ENCODE measurements around the gene OFD1. TPM values are rescaled to one million over a fixed set of nuclear protein-coding genes. Genes with fewer than 3 reads are reported as not detected.

OFD1 gene
- total RNA-seq, 1 experiment from 2014 or later = 44.8 TPM

DNA sequence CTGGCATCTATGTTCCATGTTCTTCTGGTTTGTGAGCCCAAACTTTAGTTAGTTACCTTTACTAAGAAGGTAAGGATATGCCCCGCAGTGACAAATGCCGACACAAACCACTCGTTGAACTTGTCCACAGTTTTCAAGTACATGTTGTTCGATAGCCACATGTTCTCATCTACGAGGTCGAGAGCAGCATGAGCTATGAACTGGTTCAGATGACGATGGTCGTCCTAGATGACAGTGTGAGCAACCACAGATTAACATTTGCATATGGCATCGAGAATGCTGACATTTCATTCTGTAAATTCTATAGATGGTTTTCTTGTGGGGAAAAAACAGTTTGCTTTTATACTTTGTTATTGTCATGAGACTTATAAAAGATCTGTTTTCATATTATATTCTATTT, 18.1 kb upstream of the OFD1 start:
- ChIA-PET POLR2A (interaction anchor here (1.5 to 2.8 kb wide), 2 partner anchors 14 to 18 kb away, joined by 3 to 20 read pairs; partner anchors contain the start of genes OFD1 and TRAPPC2), CTCF (interaction anchor here (0.6 to 0.8 kb wide), 2 partner anchors 30 to 315 kb away, joined by 3 to 4 read pairs; no protein-coding TSS in a partner anchor)
- Mint-ChIP-seq H3K4me3 (ENCODE audit: unreplicated experiment) (no peak overlapping the region), H3K36me3 (ENCODE audit: insufficient read depth, unreplicated experiment) (peaks cover 71% of the 10 kb centered on the region), H3K4me1 (ENCODE audit: insufficient read depth, unreplicated experiment) (no peaks in the 10 kb centered on the region), H3K9me3 (ENCODE audit: unreplicated experiment) (no peaks in the 10 kb centered on the region), H3K27ac (ENCODE audit: low read depth, unreplicated experiment) (no peak overlapping the region), H3K27me3 (ENCODE audit: insufficient read depth, unreplicated experiment) (no peaks in the 10 kb centered on the region)
- TF ChIP-seq, protein P1, sequence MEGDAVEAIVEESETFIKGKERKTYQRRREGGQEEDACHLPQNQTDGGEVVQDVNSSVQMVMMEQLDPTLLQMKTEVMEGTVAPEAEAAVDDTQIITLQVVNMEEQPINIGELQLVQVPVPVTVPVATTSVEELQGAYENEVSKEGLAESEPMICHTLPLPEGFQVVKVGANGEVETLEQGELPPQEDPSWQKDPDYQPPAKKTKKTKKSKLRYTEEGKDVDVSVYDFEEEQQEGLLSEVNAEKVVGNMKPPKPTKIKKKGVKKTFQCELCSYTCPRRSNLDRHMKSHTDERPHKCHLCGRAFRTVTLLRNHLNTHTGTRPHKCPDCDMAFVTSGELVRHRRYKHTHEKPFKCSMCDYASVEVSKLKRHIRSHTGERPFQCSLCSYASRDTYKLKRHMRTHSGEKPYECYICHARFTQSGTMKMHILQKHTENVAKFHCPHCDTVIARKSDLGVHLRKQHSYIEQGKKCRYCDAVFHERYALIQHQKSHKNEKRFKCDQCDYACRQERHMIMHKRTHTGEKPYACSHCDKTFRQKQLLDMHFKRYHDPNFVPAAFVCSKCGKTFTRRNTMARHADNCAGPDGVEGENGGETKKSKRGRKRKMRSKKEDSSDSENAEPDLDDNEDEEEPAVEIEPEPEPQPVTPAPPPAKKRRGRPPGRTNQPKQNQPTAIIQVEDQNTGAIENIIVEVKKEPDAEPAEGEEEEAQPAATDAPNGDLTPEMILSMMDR (IDR thresholded peaks at IDR 0.05; ENCODE audit: unreplicated experiment) = no peak
- intact Hi-C loops (cut with micrococcal nuclease) = no loop called here
- no TSS peak for BruUV-seq (replicated peaks)
- no peak for DNase-seq (ENCODE audit: unreplicated experiment)

DNA sequence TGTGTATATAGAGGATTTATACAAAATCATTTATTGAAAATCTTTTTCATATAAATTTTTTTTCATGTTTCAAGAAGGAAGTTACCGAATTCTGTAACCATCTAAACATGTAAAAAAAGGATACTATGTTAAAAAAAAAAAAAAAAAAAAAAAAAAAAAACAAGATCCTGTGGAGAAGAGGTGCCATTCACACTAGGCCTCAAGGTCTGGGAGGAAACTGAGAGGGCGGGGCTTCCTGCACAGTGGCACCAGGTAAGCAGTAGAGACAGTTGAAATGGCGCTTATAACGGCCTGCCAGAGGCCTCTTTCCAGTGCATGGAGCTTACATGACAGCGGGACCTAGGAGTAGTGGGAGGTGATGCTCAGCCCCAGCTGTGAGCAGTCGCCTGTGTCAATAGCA, 17.6 kb upstream of the OFD1 start:
- CTCF ChIA-PET = no interaction called here
- Mint-ChIP-seq H3K4me1 (ENCODE audit: insufficient read depth, unreplicated experiment) (no peaks in the 10 kb centered on the region), H3K27me3 (ENCODE audit: insufficient read depth, unreplicated experiment) (no peaks in the 10 kb centered on the region), H3K27ac (ENCODE audit: low read depth, unreplicated experiment) (no peak overlapping the region), H3K36me3 (ENCODE audit: insufficient read depth, unreplicated experiment) (peaks cover 70% of the 10 kb centered on the region), H3K4me3 (ENCODE audit: unreplicated experiment) (no peak overlapping the region), H3K9me3 (ENCODE audit: unreplicated experiment) (no peaks in the 10 kb centered on the region)
- intact Hi-C loops (cut with micrococcal nuclease) = no loop called here
- TF ChIP-seq, protein P1 (IDR thresholded peaks at IDR 0.05; ENCODE audit: unreplicated experiment) = no peak
- POLR2A ChIA-PET = no interaction called here
- no peak for DNase-seq (ENCODE audit: unreplicated experiment)
- no TSS peak for BruUV-seq (replicated peaks)

DNA sequence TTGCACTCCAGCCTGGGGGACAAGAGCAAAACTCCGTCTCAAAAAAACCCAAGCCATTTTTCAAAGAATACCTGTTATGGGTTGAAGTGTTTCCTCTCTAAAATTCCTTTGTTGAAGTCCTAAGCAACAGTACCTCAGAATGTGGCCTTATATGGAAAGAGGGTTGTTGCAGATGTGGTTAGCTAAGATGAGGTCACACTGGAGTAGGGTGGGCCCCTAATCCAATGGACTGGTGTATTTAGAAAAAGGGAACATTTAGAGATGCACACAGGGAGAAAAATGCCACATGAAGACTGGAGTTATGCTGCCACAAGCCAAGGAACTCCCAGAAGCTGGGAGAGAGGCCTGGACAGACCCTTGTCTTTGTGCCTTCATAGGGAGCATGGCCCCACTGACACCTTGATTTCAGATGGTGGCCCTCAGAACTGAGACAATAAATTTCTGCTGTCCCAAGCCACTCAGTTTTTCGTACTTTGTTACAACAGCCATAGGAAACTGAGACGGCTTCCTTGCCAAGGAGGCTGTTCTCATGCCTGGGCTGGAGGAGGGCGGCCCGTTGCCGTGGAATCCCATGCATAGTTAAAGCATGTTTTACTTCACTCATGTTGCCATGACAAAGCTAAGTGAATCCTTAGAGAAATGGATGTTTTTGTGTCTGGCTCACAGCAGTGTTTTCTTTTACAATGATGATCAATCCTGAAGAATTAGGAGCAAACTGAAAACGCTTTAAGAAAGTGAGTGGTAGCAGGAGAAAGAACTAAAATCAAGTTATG, 16.7 kb upstream of the OFD1 start:
- BruUV-seq (replicated peaks) = no TSS peak
- Mint-ChIP-seq H3K36me3 (ENCODE audit: insufficient read depth, unreplicated experiment) (peaks cover 64% of the 10 kb centered on the region), H3K4me3 (ENCODE audit: unreplicated experiment) (no peak overlapping the region), H3K27ac (ENCODE audit: low read depth, unreplicated experiment) (peak overlapping the region; percentile 54), H3K4me1 (ENCODE audit: insufficient read depth, unreplicated experiment) (no peaks in the 10 kb centered on the region), H3K9me3 (ENCODE audit: unreplicated experiment) (no peaks in the 10 kb centered on the region), H3K27me3 (ENCODE audit: insufficient read depth, unreplicated experiment) (no peaks in the 10 kb centered on the region)
- TF ChIP-seq, protein P1 (IDR thresholded peaks at IDR 0.05; ENCODE audit: unreplicated experiment) = no peak
- POLR2A ChIA-PET = no interaction called here
- intact Hi-C loops (cut with micrococcal nuclease) = no loop called here
- no peak for DNase-seq (ENCODE audit: unreplicated experiment)
- CTCF ChIA-PET = interaction anchor here (1.2 kb wide), 1 partner anchor 10 kb away, joined by 3 read pairs; no protein-coding TSS in a partner anchor

DNA sequence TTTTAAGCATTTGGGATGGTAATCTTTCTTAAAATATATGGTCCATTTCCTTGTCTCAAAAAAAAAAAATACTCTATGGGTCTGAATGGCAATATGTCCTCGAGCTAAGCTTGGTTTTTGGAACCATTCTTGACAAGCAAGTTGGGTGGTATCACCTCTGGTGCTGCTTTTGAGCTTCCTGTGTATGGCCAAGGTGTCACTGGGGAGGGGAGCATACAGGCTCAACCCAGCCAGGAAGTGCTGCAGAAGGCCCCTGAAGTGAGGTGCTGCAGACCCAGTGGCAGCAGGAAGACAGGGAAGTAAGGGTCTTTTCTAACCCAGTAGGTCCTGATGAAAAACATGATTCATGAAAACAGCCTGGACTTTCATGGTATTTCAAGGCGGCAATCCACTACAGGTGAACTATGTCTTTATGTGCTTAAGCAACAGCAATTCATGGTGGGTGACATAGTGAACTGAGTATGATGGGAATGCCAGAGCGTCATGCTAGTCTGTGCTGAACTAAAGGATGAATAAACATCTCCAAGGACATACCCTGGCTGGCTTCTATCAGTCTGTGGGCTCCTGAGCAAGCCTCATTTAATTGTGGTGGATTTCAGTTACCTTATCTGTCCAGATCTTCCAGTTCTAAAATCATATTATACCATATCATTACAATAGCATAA, 15.2 kb upstream of the OFD1 start:
- no peaks in the 10 kb centered on the region for H3K9me3 Mint-ChIP-seq (ENCODE audit: unreplicated experiment)
- no peak for DNase-seq (ENCODE audit: unreplicated experiment)
- BruUV-seq (replicated peaks) = no TSS peak
- no peak overlapping the region for H3K27ac Mint-ChIP-seq (ENCODE audit: low read depth, unreplicated experiment)
- POLR2A ChIA-PET = interaction anchor here (0.8 to 1.8 kb wide), 2 partner anchors 12 to 15 kb away, joined by 3 to 8 read pairs; partner anchors contain the start of genes OFD1 and TRAPPC2
- H3K4me3 Mint-ChIP-seq (ENCODE audit: unreplicated experiment) = no peak overlapping the region
- peaks cover 56% of the 10 kb centered on the region for H3K36me3 Mint-ChIP-seq (ENCODE audit: insufficient read depth, unreplicated experiment)
- H3K4me1 Mint-ChIP-seq (ENCODE audit: insufficient read depth, unreplicated experiment) = no peaks in the 10 kb centered on the region
- CTCF ChIA-PET = interaction anchor here (0.6 to 1.0 kb wide), 5 partner anchors 9 to 798 kb away, joined by 3 to 4 read pairs (median 4); partner anchors contain the start of genes OFD1 and TRAPPC2
- intact Hi-C loops (cut with micrococcal nuclease) = no loop called here
- TF ChIP-seq, protein P1 (IDR thresholded peaks at IDR 0.05; ENCODE audit: unreplicated experiment) = no peak
- no peaks in the 10 kb centered on the region for H3K27me3 Mint-ChIP-seq (ENCODE audit: insufficient read depth, unreplicated experiment)

Measured in MCF 10A (cell line).